ENCODE measurements around the gene BMPER. TPM values are rescaled to one million over a fixed set of nuclear protein-coding genes. Genes with fewer than 3 reads are reported as not detected.

The BMPER gene
- total RNA-seq, 2 experiments from 2014 or later, result not detected

DNA sequence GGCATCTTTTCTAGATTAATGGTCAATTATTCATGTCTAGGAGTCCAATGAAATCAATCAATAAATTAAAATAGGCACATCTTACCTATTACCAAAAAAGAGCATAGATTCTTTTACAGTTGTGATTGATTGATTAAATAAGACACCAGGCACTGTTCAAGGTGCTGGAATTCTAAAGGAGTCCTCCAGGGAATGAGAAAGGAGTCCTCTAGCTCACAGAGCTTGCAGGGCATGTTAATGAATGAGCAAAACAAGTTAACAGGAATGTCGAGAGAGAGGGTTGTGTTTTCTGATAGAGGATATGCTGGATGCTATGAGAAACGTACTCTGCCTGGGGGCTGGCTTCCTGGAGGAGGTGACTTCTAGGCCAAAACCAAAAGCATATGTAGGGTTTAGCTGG is 191.4 kb downstream of the BMPER start:
- no peak overlapping the region for H3K4me3 Mint-ChIP-seq

GRCh38 chr7:34100661-34101060 is 195.3 kb downstream of the BMPER start:
- no peaks in the 10 kb centered on the region for H3K27me3 Mint-ChIP-seq
- Histone ChIP-seq H3K27ac (ENCODE audit: low read depth in 1 of 2, low read length in 2 of 2) (no peak overlapping the region), H3K27me3 (ENCODE audit: control insufficient read depth in 1 of 2, insufficient read depth in 2 of 2, low read length in 2 of 2) (no peaks in the 10 kb centered on the region), H3K4me3 (ENCODE audit: low read length) (no peak overlapping the region), H3K4me1 (ENCODE audit: insufficient read depth, low read length) (no peaks in the 10 kb centered on the region), H3K36me3 (ENCODE audit: insufficient read depth, low read length) (no peaks in the 10 kb centered on the region), H3K9me3 (ENCODE audit: control insufficient read depth in 1 of 2, insufficient read depth in 1 of 2, low read length in 2 of 2) (peaks cover 0 to 8% of the 10 kb centered on the region in 2 experiments)
- TF ChIP-seq, protein P1, sequence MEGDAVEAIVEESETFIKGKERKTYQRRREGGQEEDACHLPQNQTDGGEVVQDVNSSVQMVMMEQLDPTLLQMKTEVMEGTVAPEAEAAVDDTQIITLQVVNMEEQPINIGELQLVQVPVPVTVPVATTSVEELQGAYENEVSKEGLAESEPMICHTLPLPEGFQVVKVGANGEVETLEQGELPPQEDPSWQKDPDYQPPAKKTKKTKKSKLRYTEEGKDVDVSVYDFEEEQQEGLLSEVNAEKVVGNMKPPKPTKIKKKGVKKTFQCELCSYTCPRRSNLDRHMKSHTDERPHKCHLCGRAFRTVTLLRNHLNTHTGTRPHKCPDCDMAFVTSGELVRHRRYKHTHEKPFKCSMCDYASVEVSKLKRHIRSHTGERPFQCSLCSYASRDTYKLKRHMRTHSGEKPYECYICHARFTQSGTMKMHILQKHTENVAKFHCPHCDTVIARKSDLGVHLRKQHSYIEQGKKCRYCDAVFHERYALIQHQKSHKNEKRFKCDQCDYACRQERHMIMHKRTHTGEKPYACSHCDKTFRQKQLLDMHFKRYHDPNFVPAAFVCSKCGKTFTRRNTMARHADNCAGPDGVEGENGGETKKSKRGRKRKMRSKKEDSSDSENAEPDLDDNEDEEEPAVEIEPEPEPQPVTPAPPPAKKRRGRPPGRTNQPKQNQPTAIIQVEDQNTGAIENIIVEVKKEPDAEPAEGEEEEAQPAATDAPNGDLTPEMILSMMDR (IDR thresholded peaks at IDR 0.05), result no peak
- ChIA-PET CTCF (no interaction called here), POLR2A (no interaction called here)
- intact Hi-C loops (cut with DNase I, micrococcal nuclease), result no loop called here
- DNase-seq, result no peak
- H3K9me3 Mint-ChIP-seq, result peaks cover 2% of the 10 kb centered on the region
- ATAC-seq (ENCODE audit: poor library complexity), result no peak
- H3K4me3 Mint-ChIP-seq, result no peak overlapping the region
- H3K4me1 Mint-ChIP-seq (ENCODE audit: low read depth), result no peaks in the 10 kb centered on the region
- H3K36me3 Mint-ChIP-seq (ENCODE audit: low read depth), result no peaks in the 10 kb centered on the region
- no peak overlapping the region for H3K27ac Mint-ChIP-seq

More for the DNA sequence above, 191.4 kb downstream of the BMPER start:
- Histone ChIP-seq H3K27ac (ENCODE audit: low read depth in 1 of 2, low read length in 2 of 2) (no peak overlapping the region), H3K27me3 (ENCODE audit: control insufficient read depth in 1 of 2, insufficient read depth in 2 of 2, low read length in 2 of 2) (no peaks in the 10 kb centered on the region), H3K4me1 (ENCODE audit: insufficient read depth, low read length) (no peaks in the 10 kb centered on the region), H3K9me3 (ENCODE audit: control insufficient read depth in 1 of 2, insufficient read depth in 1 of 2, low read length in 2 of 2) (peaks cover 0 to 11% of the 10 kb centered on the region in 2 experiments), H3K4me3 (ENCODE audit: low read length) (no peak overlapping the region), H3K36me3 (ENCODE audit: insufficient read depth, low read length) (no peaks in the 10 kb centered on the region)
- no peaks in the 10 kb centered on the region for H3K9me3 Mint-ChIP-seq
- H3K27ac Mint-ChIP-seq, result no peak overlapping the region
- ChIA-PET POLR2A (no interaction called here), CTCF (no interaction called here)
- H3K36me3 Mint-ChIP-seq (ENCODE audit: low read depth), result no peaks in the 10 kb centered on the region
- DNase-seq (no peak), ATAC-seq (ENCODE audit: poor library complexity) (no peak)
- TF ChIP-seq, protein P1 (IDR thresholded peaks at IDR 0.05), result no peak
- intact Hi-C loops (cut with DNase I, micrococcal nuclease), result no loop called here
- no peaks in the 10 kb centered on the region for H3K27me3 Mint-ChIP-seq
- H3K4me1 Mint-ChIP-seq (ENCODE audit: low read depth), result no peaks in the 10 kb centered on the region

DNA sequence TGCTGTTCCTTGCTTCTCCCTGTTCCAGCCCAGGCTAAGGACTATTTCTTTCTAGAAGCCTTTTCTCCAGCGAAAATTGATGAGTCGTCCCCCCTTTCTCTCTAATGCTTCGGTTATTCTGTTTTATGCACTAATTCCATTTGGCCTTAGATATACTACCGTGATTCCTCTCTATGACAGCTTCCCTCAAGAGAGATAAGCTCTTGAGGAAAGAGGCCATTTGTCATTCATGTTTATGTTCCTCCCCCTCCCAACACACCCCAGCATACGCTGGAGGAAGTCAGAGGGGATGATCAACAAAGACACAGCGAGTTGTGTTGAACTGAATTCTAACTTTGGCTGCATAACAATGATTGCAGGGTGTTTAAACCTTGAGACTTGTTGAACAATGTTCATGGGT is 198.8 kb downstream of the BMPER start:
- TF ChIP-seq, protein P1 (IDR thresholded peaks at IDR 0.05), result no peak
- CTCF ChIA-PET, result no interaction called here
- H3K4me1 Mint-ChIP-seq (ENCODE audit: low read depth), result no peaks in the 10 kb centered on the region
- H3K4me3 ChIP-seq (ENCODE audit: low read length), result no peak overlapping the region
- H3K4me3 Mint-ChIP-seq, result no peak overlapping the region
- intact Hi-C loops (cut with DNase I, micrococcal nuclease), result no loop called here
- POLR2A ChIA-PET, result no interaction called here
- ATAC-seq (ENCODE audit: poor library complexity) (no peak), DNase-seq (no peak)
- H3K9me3 Mint-ChIP-seq, result peaks cover 4% of the 10 kb centered on the region
- no peaks in the 10 kb centered on the region for H3K36me3 Mint-ChIP-seq (ENCODE audit: low read depth)
- peaks cover 0 to 4% of the 10 kb centered on the region in 2 experiments for H3K9me3 ChIP-seq (ENCODE audit: control insufficient read depth in 1 of 2, insufficient read depth in 1 of 2, low read length in 2 of 2)
- H3K27ac ChIP-seq (ENCODE audit: low read depth in 1 of 2, low read length in 2 of 2), result no peak overlapping the region
- no peaks in the 10 kb centered on the region for H3K27me3 ChIP-seq (ENCODE audit: control insufficient read depth in 1 of 2, insufficient read depth in 2 of 2, low read length in 2 of 2)
- no peaks in the 10 kb centered on the region for H3K27me3 Mint-ChIP-seq
- no peaks in the 10 kb centered on the region for H3K36me3 ChIP-seq (ENCODE audit: insufficient read depth, low read length)
- H3K27ac Mint-ChIP-seq, result no peak overlapping the region
- no peaks in the 10 kb centered on the region for H3K4me1 ChIP-seq (ENCODE audit: insufficient read depth, low read length)
